Brain microvascular endothelial cell (primary cell): ENCODE results near the gene GDF11.

Source experiments
- DNase-seq: peaks from one replicate; pipeline ENCODE4 v3.0.0-alpha.2; 2020
- H3K27ac ChIP-seq: fragments of 250-450 bp; sonication (Bioruptor Pico); 2 replicates; pipeline ENCODE4 v1.5.1; 2020; ENCODE audit warnings: mild to moderate bottlenecking, moderate library complexity
- H3K27me3 ChIP-seq: fragments of 250-450 bp; sonication (Bioruptor Pico); replicated peaks from 2 replicates; pipeline ENCODE4 v1.5.1; 2020; ENCODE audit warnings: mild to moderate bottlenecking
- H3K36me3 ChIP-seq: fragments of 250-450 bp; sonication (Bioruptor Pico); replicated peaks from 2 replicates; pipeline ENCODE4 v1.5.1; 2020; ENCODE audit warnings: mild to moderate bottlenecking
- H3K4me3 ChIP-seq: 2 replicates; pipeline ENCODE4 v1.5.1; 2011; ENCODE audit warnings: low read depth, mild to moderate bottlenecking, control low read depth, low read length, moderate library complexity
- CTCF ChIP-seq: IDR thresholded peaks from 2 replicates; pipeline ENCODE4 v1.5.1; 2011; ENCODE audit warnings: low read depth, mild to moderate bottlenecking, moderate library complexity, low read length, control low read depth, inconsistent platforms; ENCODE audit errors: missing control alignments
- in situ Hi-C: cut with HindIII; loops from 2 replicates; pipeline ENCODE4 v1.10.0; 2017; ENCODE audit warnings: low sequenced_read_pairs, low pct_ligation_motif_present

GDF11 gene

GRCh38 chr12:55738123-55739024 lies 4.5 kb upstream of the GDF11 start:
- Histone ChIP-seq H3K27me3 (no peaks in the 10 kb centered on the region), H3K27ac (peak overlapping the region; percentile 23), H3K4me3 (peak overlapping the region; percentile 75), H3K36me3 (no peaks in the 10 kb centered on the region)
- peak; percentile 72 for TF ChIP-seq CTCF
- in situ Hi-C loops, result no loop called here
- DNase-seq, result peak; percentile 79

GRCh38 chr12:55739025-55739378 lies 3.9 kb upstream of the GDF11 start:
- in situ Hi-C loops, result no loop called here
- TF ChIP-seq CTCF, result no peak

GRCh38 chr12:55741931-55742680 lies 816 bp upstream of the GDF11 start:
- Histone ChIP-seq H3K4me3 (peak overlapping the region; percentile 72), H3K27ac (no peak overlapping the region), H3K27me3 (no peaks in the 10 kb centered on the region), H3K36me3 (no peaks in the 10 kb centered on the region)
- no peak for TF ChIP-seq CTCF
- in situ Hi-C loops, result no loop called here
- DNase-seq, result no peak

More at GRCh38 chr12:55739025-55739378, 3.9 kb upstream of the GDF11 start:
- no peak for DNase-seq
- Histone ChIP-seq H3K36me3 (no peaks in the 10 kb centered on the region), H3K27ac (no peak overlapping the region), H3K4me3 (no peak overlapping the region), H3K27me3 (no peaks in the 10 kb centered on the region)

- TF ChIP-seq CTCF, result peak; percentile 36
- DNase-seq, result peak; percentile 44
- in situ Hi-C loops, result no loop called here
- no peaks in the 10 kb centered on the region for H3K36me3 ChIP-seq
- peak overlapping the region; percentile 72 for H3K4me3 ChIP-seq
- H3K27me3 ChIP-seq, result no peaks in the 10 kb centered on the region
- H3K27ac ChIP-seq, result no peak overlapping the region
Measured at GRCh38 chr12:55743406-55744339, 751 bp downstream of the GDF11 start.

- peaks cover 2% of the 10 kb centered on the region for H3K36me3 ChIP-seq
- DNase-seq, result no peak
- H3K27ac ChIP-seq, result no peak overlapping the region
- in situ Hi-C loops, result no loop called here
- TF ChIP-seq CTCF, result no peak
- no peaks in the 10 kb centered on the region for H3K27me3 ChIP-seq
- peak overlapping the region; percentile 72 for H3K4me3 ChIP-seq
Measured at GRCh38 chr12:55744340-55745030, 1.6 kb downstream of the GDF11 start.
